Prostate gland (tissue), 2 donors: Measurements from ENCODE around the gene UNC13D. TPM values are rescaled to one million over a fixed set of nuclear protein-coding genes. Genes with fewer than 3 reads are reported as not detected.
"Not testable (repeated sequence)": the region's sequence is repeated elsewhere in the genome, so short reads cannot be mapped to it uniquely, and the experiment has no call there.

ENCODE experiments used
- DNase-seq: peaks from one replicate; pipeline ENCODE4 v3.0.0-alpha.2; 2019; ENCODE audit warnings: low spot score
- H3K27ac ChIP-seq, 2 donors: fragments of 200-600 bp; sonication (generic); 2 replicates each; pipeline ENCODE4 v1.5.1; 2017 to 2019
- H3K27me3 ChIP-seq: fragments of 200-600 bp; sonication (generic); replicated peaks from 2 replicates; pipeline ENCODE4 v1.5.1; 2019; ENCODE audit not compliant: insufficient read depth
- H3K36me3 ChIP-seq, 2 donors: fragments of 200-600 bp; sonication (generic); 1 replicate in 1 of 2; 2 replicates in 1 of 2; pipeline versions ENCODE4 v1.5.1 to v1.8.1; 2017 to 2019
- H3K4me1 ChIP-seq: fragments of 200-600 bp; sonication (generic); replicated peaks from 2 replicates; pipeline ENCODE4 v1.5.1; 2019
- H3K4me3 ChIP-seq, 2 donors: fragments of 200-600 bp; sonication (generic); 2 replicates each; pipeline ENCODE4 v1.5.1; 2017 to 2019
- H3K9me3 ChIP-seq: fragments of 200-600 bp; sonication (generic); 2 replicates; pipeline ENCODE4 v1.5.1; 2017
- CTCF ChIP-seq, 4 experiments: fragments of 200-600 bp in 2 of 4; fragments of 450-650 bp in 2 of 4; sonication (generic) in 2 of 4; IDR thresholded peaks; 1 replicate in 3 of 4; 2 replicates in 1 of 4; pipeline ENCODE4 v1.5.1; 2016 to 2019; ENCODE audit warnings: antibody characterized with exemption in 4 of 4, mild to moderate bottlenecking in 2 of 4, moderate library complexity in 2 of 4
- POLR2A ChIP-seq: fragments of 450-650 bp; IDR thresholded peaks from one replicate; pipeline ENCODE4 v1.6.1; 2016; ENCODE audit warnings: antibody characterized with exemption, mild to moderate bottlenecking
- POLR2AphosphoS5 ChIP-seq: sonication (generic); formaldehyde crosslinking; IDR thresholded peaks from one replicate; pipeline ENCODE4 v1.6.1; 2017; ENCODE audit warnings: antibody characterized with exemption
- WGBS: methylation state at CpG from one replicate; pipeline ENCODE4 v1.1.5; 2018; 5-methylcytosine and 5-hydroxymethylcytosine counted together
- intact Hi-C: fragments of 100-400 bp; cut with DNase I; formaldehyde crosslinking; loops from one replicate; pipeline ENCODE4 v1.14.2; 2022
- total RNA-seq, 2 donors: library from RNA; depleted of rRNA; stranded (reverse); fragments of >200 nt; gene quantifications; one replicate each; pipeline ENCODE4 v1.1.0, GENCODE V29; 2016

The UNC13D gene
- total RNA-seq, 2 donors from 2014 or later, result 2.9 to 16.2 TPM

GRCh38 chr17:75891022-75891604 lies 46.9 kb upstream of the UNC13D start:
- intact Hi-C loops, result loop anchor here (5.0 kb wide), 1 partner anchor 129 kb away; no protein-coding TSS in a partner anchor
- 92% methylated on average over 29 of the region's 31 CpGs for WGBS
- TF ChIP-seq POLR2A, result no peak
- no peak for TF ChIP-seq CTCF (IDR thresholded peaks at IDR 0.05)
- TF ChIP-seq POLR2AphosphoS5, result no peak
- Histone ChIP-seq H3K27ac (no peak overlapping the region), H3K9me3 (no peaks in the 10 kb centered on the region), H3K27me3 (no peaks in the 10 kb centered on the region), H3K36me3 (no peaks in the 10 kb centered on the region), H3K4me3 (no peak overlapping the region), H3K4me1 (peaks cover 2% of the 10 kb centered on the region)
- DNase-seq, result no peak

GRCh38 chr17:75889454-75889853 lies 45.2 kb upstream of the UNC13D start:
- no peak for DNase-seq
- no peak for TF ChIP-seq POLR2AphosphoS5
- TF ChIP-seq POLR2A, result no peak
- no peak for TF ChIP-seq CTCF (IDR thresholded peaks at IDR 0.05)
- H3K4me1 ChIP-seq, result no peaks in the 10 kb centered on the region
- H3K36me3 ChIP-seq, result no peaks in the 10 kb centered on the region
- no peak overlapping the region for H3K4me3 ChIP-seq
- intact Hi-C loops, result no loop called here
- no peaks in the 10 kb centered on the region for H3K9me3 ChIP-seq
- H3K27ac ChIP-seq, result no peak overlapping the region
- 73% methylated on average over 6 of the region's 6 CpGs for WGBS
- no peaks in the 10 kb centered on the region for H3K27me3 ChIP-seq

GRCh38 chr17:75888484-75888883 lies 44.3 kb upstream of the UNC13D start:
- Histone ChIP-seq H3K27me3 (no peaks in the 10 kb centered on the region), H3K9me3 (no peaks in the 10 kb centered on the region)

GRCh38 chr17:75885860-75886259 lies 41.7 kb upstream of the UNC13D start:
- H3K27me3 ChIP-seq, H3K9me3 ChIP-seq, intact Hi-C loops, H3K4me1 ChIP-seq, H3K27ac ChIP-seq, DNase-seq, H3K36me3 ChIP-seq, H3K4me3 ChIP-seq: not testable (repeated sequence)
- 89% methylated on average over 9 of the region's 9 CpGs for WGBS

More at GRCh38 chr17:75888484-75888883, 44.3 kb upstream of the UNC13D start:
- H3K4me1 ChIP-seq, result no peaks in the 10 kb centered on the region
- TF ChIP-seq CTCF (IDR thresholded peaks at IDR 0.05) (no peak), POLR2A (no peak), POLR2AphosphoS5 (no peak)
- no peak for DNase-seq
- H3K27ac ChIP-seq, result no peak overlapping the region
- WGBS, result 86% methylated on average over 6 of the region's 6 CpGs
- intact Hi-C loops, result no loop called here
- H3K4me3 ChIP-seq, result no peak overlapping the region
- no peaks in the 10 kb centered on the region for H3K36me3 ChIP-seq

- intact Hi-C loops, result no loop called here
- Histone ChIP-seq H3K4me1 (no peaks in the 10 kb centered on the region), H3K4me3 (no peak overlapping the region), H3K27me3 (no peaks in the 10 kb centered on the region), H3K27ac (no peak overlapping the region), H3K36me3 (no peaks in the 10 kb centered on the region), H3K9me3 (no peaks in the 10 kb centered on the region)
- TF ChIP-seq POLR2AphosphoS5, result no peak
- TF ChIP-seq POLR2A, result no peak
- TF ChIP-seq CTCF (IDR thresholded peaks at IDR 0.05), result no peak
- 88% methylated on average over 8 of the region's 8 CpGs for WGBS
- no peak for DNase-seq
Measured at GRCh38 chr17:75885431-75885830, 41.2 kb upstream of the UNC13D start.
